Posterior cingulate gyrus (tissue), 11 donors: ENCODE results near the gene DBF4B.

Source experiments
- DNase-seq, 10 donors: peaks; one replicate each; pipeline versions ENCODE4 v3.0.0 to v3.0.0-alpha.2; 2020 to 2021; ENCODE audit warnings: mixed read lengths in 3 of 10
- intact Hi-C: fragments of 100-400 bp; cut with DNase I; formaldehyde crosslinking; loops from one replicate; pipeline ENCODE4 v1.15.1; 2023

DBF4B gene

DNA sequence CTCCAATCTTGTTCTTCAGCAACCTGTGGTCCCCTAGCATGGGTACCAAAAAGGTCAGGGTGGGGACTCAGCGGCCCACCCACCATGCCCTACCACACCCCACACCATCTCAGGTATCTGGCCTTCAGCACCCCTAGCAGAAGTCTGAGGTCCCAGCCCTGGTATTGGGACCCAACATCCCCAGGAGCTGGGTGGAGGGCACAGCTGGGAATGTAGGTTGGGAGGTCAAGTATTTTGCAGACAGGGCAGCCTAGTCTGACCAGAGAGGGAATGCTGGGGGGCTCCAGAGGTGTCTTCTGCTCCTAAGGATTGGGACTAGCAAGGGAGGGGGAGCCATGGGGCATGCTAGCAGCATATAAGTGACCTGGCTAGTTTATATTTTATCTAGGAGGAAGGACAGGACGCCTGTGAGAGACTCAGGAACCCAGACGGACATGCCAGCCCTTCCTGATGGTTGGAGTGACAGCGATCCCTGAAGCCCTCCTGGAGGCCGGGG is 49.5 kb downstream of the DBF4B start:
- intact Hi-C loops, result no loop called here
- DNase-seq, result peak in 1 of 10 donors; percentile 60

DNA sequence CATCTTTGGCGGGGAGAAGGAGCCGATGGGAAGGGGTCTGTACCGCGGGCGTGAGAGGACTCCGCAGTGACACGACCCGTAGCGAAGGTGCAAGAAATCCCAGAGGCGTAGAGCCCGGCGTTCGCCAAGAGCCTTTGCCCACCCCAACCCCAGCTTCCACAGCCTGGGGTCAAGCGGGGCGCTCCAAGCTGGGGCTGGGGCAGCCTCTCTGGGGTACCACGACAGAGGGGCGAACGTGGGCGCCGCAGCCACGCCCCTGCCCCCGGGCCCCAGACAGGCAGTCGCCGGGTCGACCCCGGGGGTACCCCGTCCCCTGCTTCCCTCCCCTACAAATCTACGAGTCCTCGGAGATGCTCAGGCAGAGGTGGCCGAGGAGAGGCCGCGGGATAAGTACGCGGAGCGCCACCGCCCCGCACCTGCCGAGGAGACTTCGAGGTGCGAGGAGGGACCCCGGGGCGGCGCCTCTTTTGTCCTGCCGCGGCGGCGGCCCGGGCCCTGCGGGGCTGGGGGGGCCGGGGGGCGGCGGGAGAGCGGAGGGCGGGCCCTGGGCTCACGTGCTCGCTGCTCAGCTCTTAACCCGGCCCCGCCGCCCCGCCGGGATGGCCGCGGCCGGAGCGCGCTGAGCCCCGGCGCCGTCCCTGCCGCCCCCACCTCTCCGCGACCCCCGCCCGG is 50.1 kb downstream of the DBF4B start, which contains the start of gene ADAM11:
TSS of gene ADAM11 (plus strand) at position 575 of the 672 bp plus-strand sequence. CDS start 212 bp downstream, outside the sequence.
- intact Hi-C loops, result no loop called here
- DNase-seq, result peak in 1 of 10 donors; percentile 83

DNA sequence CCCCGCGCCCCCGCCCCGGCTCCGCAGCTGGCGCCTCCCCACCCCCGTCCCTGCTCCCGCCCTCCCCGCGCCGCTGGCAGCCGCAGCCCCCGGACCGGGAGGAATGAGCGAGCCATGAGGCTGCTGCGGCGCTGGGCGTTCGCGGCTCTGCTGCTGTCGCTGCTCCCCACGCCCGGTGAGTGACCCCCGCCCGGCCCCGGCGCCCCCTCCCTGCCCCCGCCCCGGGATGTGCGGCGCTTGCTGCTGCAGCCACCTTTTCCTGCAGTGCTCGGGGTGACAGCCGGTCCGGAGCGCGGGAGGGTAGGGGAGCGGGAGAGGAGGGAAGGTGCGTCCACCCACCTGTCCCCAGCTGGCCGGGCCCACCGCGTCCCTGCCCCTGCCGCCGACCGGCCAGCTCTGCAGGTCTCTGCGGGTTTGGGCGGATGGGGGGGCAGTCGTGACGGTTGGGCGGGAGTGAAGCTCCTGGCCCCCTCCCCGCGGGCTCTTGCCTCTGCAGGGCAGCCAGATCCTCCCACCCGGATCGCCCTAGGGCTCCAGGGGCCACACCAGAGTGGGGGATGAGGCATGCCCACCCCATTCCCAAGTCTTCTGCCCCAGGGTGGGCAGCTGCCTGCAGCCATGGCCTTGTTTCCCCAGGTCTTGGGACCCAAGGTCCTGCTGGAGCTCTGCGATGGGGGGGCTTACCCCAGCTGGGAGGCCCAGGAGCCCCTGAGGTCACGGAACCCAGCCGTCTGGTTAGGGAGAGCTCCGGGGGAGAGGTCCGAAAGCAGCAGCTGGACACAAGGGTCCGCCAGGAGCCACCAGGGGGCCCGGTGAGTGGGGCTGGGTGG is 50.8 kb downstream of the DBF4B start:
- intact Hi-C loops, result no loop called here
- peak in 1 of 10 donors; percentile 87 for DNase-seq

DNA sequence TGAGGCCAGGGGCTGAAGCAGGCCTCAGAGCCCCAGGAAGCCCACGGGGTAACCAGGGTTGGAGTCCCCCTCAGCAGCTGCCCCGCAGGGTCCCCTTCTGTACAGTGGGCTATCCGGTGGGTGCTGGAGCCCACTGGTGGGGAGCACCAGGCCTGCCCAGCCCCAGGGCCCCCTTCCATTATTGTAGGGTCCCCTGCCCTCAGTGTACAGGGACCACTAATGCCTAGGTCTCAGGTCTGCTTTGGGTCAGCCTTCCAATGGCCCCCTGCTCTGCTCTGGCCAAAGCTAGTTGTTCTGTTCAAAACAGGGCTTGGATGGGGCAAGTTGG is 51.4 kb downstream of the DBF4B start:
- intact Hi-C loops, result no loop called here
- no peak for DNase-seq

DNA sequence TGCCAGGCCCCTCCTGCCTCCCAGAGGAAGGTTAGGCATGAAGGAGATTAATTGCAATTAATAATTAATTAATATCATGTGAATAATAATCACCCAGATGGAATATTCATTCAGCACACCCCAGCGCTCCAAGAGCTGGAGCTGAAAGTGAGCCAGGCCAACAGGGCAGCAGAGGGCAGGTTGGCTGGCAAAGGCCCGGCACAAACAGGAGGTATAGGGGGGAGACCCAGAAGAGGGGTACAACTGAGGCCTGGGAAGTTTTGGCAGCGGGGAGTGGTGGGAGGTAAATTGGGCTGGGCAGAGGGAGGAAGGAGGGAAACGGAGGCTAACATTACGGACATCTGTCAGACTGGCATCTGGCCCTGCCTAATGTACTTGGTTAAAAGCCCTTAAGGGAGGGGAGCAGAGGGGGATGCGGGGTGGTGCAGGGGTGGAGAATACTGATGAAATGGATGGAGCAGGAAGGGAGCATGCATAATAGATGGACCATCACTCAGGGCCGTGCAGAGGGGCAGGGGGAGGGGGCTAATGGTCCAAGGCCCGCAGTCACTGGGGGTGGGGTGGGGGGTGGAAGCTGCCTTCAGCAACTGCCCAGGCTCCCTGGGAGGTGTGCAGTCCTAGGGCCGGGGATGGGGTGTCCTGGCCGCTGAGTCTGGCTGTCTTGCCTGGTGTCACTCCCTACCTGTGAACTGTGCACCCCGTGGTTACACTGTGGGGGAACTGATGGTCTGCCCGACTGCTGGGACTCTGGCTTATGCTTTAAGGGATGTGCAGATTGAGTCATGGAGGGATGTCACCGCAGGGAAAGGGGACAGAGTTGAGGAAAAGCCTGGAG is 52.2 kb downstream of the DBF4B start:
- DNase-seq, result peak in 1 of 10 donors; percentile 78
- intact Hi-C loops, result no loop called here

DNA sequence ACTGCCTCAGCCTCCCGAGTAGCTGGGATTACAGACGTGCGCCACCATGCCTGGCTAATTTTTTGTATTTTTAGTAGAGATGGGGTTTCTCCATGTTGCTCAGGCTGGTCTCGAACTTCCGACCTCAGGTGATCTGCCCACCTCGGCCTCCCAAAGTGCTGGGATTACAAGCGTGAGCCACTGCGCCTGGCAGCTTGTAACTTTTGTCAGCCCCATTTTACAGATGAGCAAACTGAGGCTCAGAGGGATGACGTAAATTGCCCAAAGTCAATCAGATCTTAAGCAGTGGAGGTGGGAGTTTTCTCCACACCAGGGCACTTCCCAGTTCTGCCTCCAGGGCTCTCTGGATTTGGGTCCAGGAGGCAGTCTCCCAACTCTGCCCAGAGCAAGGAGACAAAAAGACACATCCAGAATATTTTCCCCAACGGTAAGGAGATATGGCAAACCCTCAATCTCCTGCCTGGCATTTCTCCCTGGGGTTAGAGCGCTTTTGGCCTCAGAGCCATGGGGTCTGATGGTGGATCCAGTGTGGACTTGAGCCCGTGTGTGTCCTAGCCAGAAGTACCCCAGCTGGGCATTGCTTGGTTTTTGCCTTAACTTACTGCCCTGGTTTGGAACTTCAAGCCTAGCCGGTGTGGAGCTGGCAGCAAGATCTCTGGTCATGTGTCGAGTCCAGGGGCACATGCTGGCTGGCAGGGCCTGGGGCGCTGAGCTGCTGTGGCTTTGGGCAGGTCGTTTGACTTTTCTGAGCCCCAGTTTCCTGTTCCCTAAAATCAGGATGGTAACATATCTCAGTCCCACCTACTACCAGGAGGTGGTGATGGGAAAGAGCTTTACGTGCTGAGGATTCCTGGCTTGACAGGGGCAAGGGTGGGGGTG is 53.7 kb downstream of the DBF4B start:
- intact Hi-C loops, result no loop called here
- DNase-seq, result peak in 1 of 10 donors; percentile 64

DNA sequence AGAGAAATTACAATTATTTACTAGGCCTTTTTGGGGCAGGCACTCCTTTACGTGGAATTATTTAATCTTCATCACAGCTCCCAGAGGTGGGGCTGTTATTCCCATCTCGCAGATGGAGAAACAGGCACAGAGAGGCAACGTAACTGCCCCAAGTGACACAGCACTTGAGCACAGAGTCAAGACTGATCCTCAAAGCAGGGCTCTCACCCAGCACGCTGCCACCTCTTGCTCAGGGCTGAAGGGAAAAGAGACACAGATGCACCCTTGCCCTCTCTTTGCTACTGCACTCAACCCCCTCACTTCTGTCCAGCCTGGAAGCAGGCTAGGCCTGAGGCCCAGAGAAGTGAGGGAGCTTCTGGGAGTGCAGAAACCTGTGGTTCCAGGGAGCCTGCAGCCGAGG is 54.7 kb downstream of the DBF4B start:
- intact Hi-C loops, result no loop called here
- peak in 1 of 10 donors; percentile 47 for DNase-seq

DNA sequence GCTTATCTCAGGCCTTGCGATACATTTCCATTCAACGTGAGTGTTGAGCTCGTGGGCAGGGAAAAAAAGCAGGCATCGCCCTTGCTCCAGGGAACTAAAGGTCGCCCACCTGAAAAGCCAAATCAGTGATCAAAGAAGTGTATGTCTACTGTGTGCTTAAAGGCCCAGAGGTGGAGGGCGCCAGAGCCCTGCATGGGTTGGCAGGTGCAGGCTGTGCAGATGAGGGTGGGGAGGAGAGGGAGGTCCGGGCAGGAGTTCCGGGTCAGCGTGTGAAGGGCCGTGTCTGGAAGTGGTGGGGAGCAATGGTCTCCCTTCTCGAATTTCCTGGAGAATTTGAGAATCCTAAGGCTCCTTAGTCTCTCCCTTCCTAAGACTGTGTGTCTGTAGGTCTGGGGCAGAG is 57.5 kb downstream of the DBF4B start:
- intact Hi-C loops, result no loop called here
- no peak for DNase-seq

DNA sequence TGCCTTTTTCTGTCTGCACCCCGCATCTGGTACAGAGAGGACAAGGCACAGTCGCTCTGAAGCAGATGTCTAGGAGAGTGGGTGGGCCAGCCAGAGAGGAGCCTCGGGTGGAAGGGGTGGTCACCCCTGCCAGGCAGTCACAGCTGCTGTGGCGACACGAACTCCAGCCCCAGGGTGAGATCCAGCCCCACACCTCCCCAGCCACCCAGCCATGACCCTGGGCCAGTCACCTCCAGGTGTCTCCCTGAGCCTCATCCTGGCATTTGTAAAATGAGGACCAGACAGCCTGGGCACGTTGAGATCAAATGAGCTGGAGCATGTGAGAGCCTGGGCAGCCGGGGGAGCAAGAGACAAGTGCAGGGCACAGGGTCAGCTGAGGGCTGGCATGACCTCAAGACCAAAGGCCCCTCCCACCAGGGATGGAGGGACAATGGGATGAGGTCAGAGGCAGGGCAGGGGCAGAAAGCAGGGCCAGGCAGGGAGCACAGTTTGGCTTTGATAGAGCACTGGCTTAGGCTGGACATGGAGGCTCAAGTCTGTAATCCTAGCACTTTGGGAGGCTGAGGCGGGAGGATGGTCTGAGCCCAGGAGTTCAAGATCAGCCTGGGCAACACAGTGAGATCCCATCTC is 58.1 kb downstream of the DBF4B start:
- intact Hi-C loops, result no loop called here
- peak in 2 of 10 donors; percentile 49 to 91 for DNase-seq

DNA sequence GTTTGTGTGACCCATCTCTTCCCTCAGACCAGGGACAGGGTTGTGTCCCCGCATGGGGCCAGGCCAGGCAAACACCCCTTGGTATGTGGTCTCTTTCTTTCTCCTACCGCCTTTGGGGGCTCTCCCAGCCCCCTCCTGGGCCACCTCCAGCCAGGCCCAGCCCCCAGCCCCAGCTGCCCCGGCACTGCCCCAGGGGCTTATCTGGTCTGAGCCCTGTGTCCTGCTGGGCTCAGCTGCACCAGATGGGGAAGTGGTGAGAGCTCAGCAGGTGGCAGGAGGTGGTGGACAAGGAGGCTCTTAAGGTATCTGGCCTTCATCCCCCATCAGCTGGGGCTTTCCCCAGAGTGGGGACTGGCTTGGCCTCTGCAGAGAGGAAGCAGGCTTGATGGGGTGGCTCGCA is 59.0 kb downstream of the DBF4B start:
- intact Hi-C loops, result no loop called here
- DNase-seq, result no peak

DNA sequence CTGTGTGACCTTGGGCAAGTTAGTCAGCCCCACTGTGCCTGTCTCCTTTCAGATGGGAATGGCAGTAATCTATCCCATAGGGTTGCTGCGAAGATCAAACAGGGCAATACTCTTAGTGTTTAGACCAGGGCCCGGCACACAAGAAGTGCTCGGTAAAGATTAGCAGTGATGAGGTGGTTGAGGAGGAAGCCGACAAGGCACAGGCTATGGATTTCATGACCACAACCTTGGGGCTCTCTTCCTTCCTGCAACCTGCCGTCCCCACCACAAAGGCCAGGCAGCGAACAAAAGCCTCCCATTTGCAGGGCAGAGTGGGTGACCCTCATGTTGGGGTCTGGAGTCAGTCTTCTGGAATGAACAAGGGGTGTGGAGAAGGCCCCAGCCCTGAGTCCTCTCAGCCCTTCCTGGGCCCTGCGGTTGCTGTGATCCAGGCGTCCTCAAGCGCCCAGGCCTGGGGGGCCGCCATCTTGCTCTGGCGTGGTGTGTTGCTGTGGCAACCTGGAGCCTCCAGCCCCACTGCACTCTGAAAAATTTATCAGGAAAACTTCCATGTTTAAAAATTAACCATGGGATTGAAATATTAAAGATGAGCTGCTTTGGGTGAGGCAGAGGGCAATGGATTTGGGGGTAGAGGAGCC is 60.2 kb downstream of the DBF4B start:
- no peak for DNase-seq
- intact Hi-C loops, result no loop called here

DNA sequence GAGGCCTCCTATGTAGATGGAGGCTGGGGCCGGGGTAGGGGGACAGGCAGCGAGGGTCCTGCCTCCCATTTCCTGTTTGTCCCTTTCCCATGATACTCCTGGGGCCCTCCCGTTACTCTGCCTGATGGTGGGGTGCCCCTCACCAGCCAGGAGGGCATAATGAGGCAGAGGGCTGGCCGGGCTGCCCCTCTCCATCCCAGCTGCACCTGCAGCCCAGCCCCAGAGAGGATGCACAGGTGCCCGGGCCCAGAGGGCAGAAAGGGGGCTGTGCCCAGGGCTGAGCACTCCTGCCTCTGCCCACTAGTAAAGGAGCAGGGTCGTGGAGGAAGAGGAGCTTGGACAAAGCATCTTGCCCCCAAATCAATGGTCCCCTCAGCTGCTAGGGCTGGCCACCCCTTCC is 60.8 kb downstream of the DBF4B start:
- DNase-seq, result no peak
- intact Hi-C loops, result no loop called here

DNA sequence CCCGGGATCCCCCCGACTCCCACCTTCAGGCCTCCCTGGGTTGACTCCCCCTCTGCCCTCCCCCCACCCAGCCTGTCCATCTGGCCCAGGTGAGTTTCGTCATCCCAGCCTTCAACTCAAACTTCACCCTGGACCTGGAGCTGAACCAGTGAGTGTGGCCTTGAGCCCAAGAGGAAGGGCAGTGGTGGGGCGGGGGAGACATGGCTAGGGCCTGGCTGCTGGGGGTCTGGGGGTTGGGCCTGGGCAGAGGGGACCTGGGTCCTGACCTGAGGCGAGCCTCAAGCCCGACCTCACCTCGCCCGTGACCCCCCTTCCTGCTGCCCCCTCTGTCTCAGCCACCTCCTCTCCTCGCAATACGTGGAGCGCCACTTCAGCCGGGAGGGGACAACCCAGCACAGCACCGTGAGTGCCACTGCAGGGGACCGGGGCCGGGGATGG is 61.2 kb downstream of the DBF4B start:
- intact Hi-C loops, result loop anchor here (10.0 kb wide), 2 partner anchors 255 to 365 kb away; partner anchors contain the start of genes ACBD4 and PLCD3

DNA sequence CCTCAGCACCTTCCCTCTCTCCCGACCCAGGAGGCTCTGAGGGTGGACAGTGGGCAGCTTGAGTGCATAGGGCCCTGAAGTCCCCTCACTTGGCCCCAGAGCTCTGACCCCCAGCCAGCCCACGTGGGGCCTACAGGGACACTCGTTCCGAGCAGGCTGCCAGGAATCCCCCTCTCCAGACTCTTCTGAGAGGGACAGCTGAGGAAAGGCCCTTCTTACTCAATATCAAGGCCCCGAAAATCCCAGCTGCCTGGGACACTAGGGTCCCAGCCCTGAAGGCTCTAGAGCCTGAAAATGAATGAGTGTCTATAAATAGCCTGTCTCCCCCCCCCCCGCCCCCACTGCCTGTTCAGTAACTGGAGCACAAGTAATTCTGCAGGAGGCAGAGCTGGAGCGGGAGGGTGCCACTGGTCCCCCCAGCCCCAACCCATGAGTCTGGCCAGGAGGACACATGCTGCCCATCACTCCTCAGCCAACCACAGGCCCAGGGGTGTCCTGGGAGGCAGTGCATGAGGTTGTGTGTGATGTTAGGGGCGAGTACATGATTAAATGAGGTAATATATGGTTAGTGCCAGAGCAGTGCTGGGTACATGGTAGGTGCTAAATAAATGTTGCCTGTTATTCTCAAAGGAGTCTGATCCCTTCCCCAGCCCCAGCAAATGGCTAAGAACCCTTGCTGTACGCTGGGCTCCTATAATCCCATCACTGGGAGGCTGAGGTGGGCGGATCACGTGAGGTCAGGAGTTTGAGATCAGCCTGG is 61.9 kb downstream of the DBF4B start:
- intact Hi-C loops, result loop anchor here (10.0 kb wide), 2 partner anchors 254 to 364 kb away; partner anchors contain the start of genes ACBD4 and PLCD3

More for the DNA sequence above, 61.2 kb downstream of the DBF4B start:
- no peak for DNase-seq

DNA sequence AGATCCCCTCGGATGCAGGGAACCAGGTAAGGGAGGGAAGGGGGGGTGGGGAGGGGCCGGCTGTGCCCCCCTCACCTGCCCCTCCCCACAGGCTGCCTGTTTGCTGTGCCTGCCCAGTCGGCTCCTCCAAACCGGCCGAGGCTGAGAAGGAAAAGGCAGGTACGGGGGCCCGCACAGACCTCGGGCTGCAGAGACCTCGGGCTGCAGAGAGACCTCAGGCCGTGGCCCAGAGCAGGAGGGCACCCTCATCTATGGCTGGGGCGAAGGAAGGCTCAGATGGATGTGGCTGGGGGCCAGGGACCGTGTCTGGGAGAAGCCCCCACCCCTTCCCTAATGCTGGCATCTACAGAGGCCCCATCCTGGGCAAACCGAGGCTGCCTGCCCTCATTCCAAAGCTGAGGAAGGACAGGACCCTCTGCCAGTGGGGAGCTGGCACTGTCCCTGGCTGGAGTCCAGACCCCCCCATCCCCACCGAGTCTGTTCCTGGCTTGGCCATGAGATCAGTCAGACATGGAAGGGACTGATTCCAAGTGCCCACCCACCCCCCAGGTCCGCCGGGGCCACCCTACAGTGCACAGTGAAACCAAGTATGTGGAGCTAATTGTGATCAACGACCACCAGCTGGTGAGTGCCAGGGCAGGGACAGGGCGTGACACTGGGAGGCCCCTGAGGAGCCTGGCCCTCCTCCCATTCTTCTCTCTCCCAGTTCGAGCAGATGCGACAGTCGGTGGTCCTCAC is 64.0 kb downstream of the DBF4B start:
- no peak for DNase-seq
- intact Hi-C loops, result loop anchor here (10.0 kb wide), 2 partner anchors 252 to 362 kb away; partner anchors contain the start of genes ACBD4 and PLCD3

More for the DNA sequence above, 61.9 kb downstream of the DBF4B start:
- no peak for DNase-seq

DNA sequence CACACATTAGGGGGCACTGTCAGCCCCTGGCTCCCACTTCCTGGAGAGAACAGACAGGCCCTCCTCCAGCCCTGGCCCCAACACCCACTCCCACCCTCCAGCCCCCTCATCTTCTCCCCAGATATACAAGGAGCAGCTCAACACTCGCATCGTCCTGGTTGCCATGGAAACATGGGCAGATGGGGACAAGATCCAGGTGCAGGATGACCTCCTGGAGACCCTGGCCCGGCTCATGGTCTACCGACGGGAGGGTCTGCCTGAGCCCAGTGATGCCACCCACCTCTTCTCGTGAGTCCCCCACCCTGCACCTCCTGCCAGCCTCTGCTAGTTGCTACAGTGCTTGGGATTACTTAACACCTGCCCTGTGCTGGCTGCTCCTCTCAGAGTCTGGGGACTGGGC is 64.7 kb downstream of the DBF4B start:
- DNase-seq, result no peak

More for the DNA sequence above, 64.7 kb downstream of the DBF4B start:
- intact Hi-C loops, result loop anchor here (10.0 kb wide), 2 partner anchors 252 to 362 kb away; partner anchors contain the start of genes ACBD4 and PLCD3
